Upper lobe of right lung (tissue), 1 donor: ENCODE measurements around the gene MID1. TPM values are rescaled to one million over a fixed set of nuclear protein-coding genes. Genes with fewer than 3 reads are reported as not detected.

ENCODE experiments used
- ATAC-seq: fragments of 200-7000 bp; cut with Tn5 transposase; one replicate; pipeline ENCODE4 v1.9.1; 2020; ENCODE audit warnings: mild to moderate bottlenecking, moderate library complexity
- DNase-seq: peaks from one replicate; pipeline ENCODE4 v3.0.0-alpha.2; 2020
- H3K27ac ChIP-seq: fragments of 200-600 bp; one replicate; pipeline ENCODE4 v1.8.0; 2022
- H3K27me3 ChIP-seq: fragments of 200-600 bp; one replicate; pipeline ENCODE4 v1.8.0; 2022; ENCODE audit warnings: mild to moderate bottlenecking
- H3K36me3 ChIP-seq: fragments of 200-600 bp; one replicate; pipeline ENCODE4 v1.8.0; 2022
- H3K4me1 ChIP-seq: fragments of 200-600 bp; one replicate; pipeline ENCODE4 v1.8.0; 2022
- H3K4me3 ChIP-seq: fragments of 200-600 bp; one replicate; pipeline ENCODE4 v1.8.0; 2022; ENCODE audit warnings: mild to moderate bottlenecking
- H3K9me3 ChIP-seq: fragments of 200-600 bp; one replicate; pipeline ENCODE4 v1.8.0; 2022
- CTCF ChIP-seq: fragments of 200-600 bp; IDR thresholded peaks from one replicate; pipeline ENCODE4 v1.8.0; 2022; ENCODE audit warnings: antibody characterized with exemption
- intact Hi-C: fragments of 100-400 bp; cut with DNase I; formaldehyde crosslinking; loops from one replicate; pipeline ENCODE4 v1.11.0; 2022
- total RNA-seq: library from RNA; stranded (reverse); fragmentation: NEBNext Ultra II Directional; extraction: Animal tissue kit (Norgen Biotek cat#: 25700); gene quantifications from one replicate; pipeline ENCODE4 v1.2.1, GENCODE V29; 2021
- donor health status: DM: no; HTN: yes; CAD: no; lungs with severe emphysema.

Gene MID1
- total RNA-seq, 1 donor from 2014 or later = 24.5 TPM

DNA sequence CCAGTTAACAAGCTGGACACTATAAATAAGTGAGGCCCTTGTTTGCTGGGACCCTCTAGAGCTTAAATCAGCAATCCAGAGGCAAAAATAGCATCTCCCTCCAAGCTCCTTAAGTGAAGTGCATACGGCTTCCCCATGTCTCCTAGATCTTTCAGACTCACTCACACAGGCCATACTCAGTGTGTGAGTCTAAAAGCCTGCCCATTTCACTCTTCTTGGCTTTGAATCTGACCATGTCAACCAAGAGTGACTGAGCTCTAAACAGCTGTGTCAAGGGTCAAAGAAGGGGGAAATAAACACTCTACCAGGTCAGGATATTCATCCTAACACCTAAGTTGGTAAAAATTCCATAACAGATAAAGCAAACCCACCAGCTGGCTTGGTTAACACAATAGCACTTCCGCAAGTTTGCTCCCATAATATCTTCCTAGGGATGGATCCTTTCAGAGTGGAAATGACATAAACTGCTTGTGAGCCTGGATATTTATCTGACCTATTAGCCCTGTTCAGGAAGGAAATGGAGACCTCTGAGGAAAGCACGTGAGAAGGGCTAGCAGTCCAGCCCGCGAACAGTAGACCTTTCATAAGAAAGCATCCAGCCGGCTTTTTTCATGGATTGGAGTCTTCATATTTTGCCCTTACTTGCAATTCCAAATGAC is 65.6 kb downstream of the MID1 start:
- Histone ChIP-seq H3K9me3 (no peaks in the 10 kb centered on the region), H3K27me3 (no peaks in the 10 kb centered on the region), H3K4me1 (no peaks in the 10 kb centered on the region), H3K36me3 (no peaks in the 10 kb centered on the region), H3K27ac (no peak overlapping the region), H3K4me3 (no peak overlapping the region)
- no peak for TF ChIP-seq CTCF
- DNase-seq (no peak), ATAC-seq (peak; percentile 20)
- intact Hi-C loops = no loop called here

GRCh38 chrX:10549280-10549679 is 71.1 kb downstream of the MID1 start:
- H3K9me3 ChIP-seq = no peaks in the 10 kb centered on the region
- no peak for ATAC-seq
- H3K27me3 ChIP-seq = no peaks in the 10 kb centered on the region
- H3K27ac ChIP-seq = no peak overlapping the region
- no peaks in the 10 kb centered on the region for H3K36me3 ChIP-seq
- no peak overlapping the region for H3K4me3 ChIP-seq
- intact Hi-C loops = no loop called here
- no peaks in the 10 kb centered on the region for H3K4me1 ChIP-seq
- DNase-seq = no peak
- no peak for TF ChIP-seq CTCF

DNA sequence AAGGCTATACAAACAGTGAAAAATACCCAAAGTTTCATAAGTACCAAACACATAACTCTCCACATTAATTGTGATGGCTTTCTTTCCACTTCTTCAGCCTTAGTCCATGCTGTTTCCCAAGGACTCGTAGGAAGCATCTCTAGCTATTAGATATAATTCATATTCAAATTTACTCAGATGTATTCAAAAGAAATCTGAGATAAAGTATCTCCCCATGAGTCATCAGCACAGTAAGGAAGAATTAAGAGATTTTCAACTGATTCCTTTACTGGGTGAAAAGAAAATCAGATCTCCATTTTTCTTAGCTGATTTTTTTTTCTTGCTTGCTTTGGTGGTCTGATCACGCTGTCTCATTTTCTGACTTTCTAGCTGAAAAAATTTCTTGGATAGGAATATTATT is 71.7 kb downstream of the MID1 start:
- ATAC-seq (no peak), DNase-seq (no peak)
- TF ChIP-seq CTCF = no peak
- no peaks in the 10 kb centered on the region for H3K27me3 ChIP-seq
- H3K27ac ChIP-seq = no peak overlapping the region
- intact Hi-C loops = no loop called here
- no peaks in the 10 kb centered on the region for H3K4me1 ChIP-seq
- H3K9me3 ChIP-seq = no peaks in the 10 kb centered on the region
- no peak overlapping the region for H3K4me3 ChIP-seq
- no peaks in the 10 kb centered on the region for H3K36me3 ChIP-seq

DNA sequence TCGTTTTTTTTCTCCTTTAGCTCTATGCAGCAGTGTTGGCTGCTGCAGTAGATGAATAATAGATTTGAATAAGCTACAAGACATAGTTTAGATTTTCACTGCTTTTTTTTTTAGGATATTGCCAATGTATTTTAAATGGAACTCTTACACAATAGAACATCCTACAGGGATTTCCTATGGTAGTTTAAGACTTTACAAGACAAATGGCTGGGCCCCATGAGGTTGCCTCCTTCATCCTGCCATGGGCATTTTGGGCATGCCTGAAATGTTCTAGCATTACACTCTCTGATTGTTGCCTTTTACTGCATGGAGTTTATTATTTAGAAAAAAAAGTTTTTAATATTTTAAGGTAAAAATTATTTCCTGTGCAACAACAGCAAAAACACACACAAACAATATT is 74.5 kb downstream of the MID1 start:
- no peak for TF ChIP-seq CTCF
- Histone ChIP-seq H3K27ac (no peak overlapping the region), H3K36me3 (no peaks in the 10 kb centered on the region), H3K4me3 (no peak overlapping the region), H3K27me3 (no peaks in the 10 kb centered on the region), H3K4me1 (no peaks in the 10 kb centered on the region), H3K9me3 (no peaks in the 10 kb centered on the region)
- intact Hi-C loops = no loop called here
- ATAC-seq (no peak), DNase-seq (no peak)

GRCh38 chrX:10542586-10542985 is 77.8 kb downstream of the MID1 start:
- Histone ChIP-seq H3K9me3 (no peaks in the 10 kb centered on the region), H3K36me3 (no peaks in the 10 kb centered on the region), H3K4me1 (no peaks in the 10 kb centered on the region), H3K27me3 (no peaks in the 10 kb centered on the region), H3K27ac (no peak overlapping the region), H3K4me3 (no peak overlapping the region)
- intact Hi-C loops = no loop called here
- DNase-seq (no peak), ATAC-seq (no peak)
- no peak for TF ChIP-seq CTCF

GRCh38 chrX:10538831-10539230 is 81.6 kb downstream of the MID1 start:
- TF ChIP-seq CTCF = no peak
- H3K27me3 ChIP-seq = no peaks in the 10 kb centered on the region
- ATAC-seq = no peak

More at GRCh38 chrX:10538831-10539230, 81.6 kb downstream of the MID1 start:
- Histone ChIP-seq H3K27ac (no peak overlapping the region), H3K4me3 (no peak overlapping the region), H3K36me3 (no peaks in the 10 kb centered on the region), H3K9me3 (no peaks in the 10 kb centered on the region), H3K4me1 (no peaks in the 10 kb centered on the region)
- no peak for DNase-seq
- intact Hi-C loops = no loop called here
